GM18505 (cell line): ENCODE data around the gene CUTC.

Experiments used
- ATAC-seq: cut with Tn5 transposase; IDR thresholded peaks from one replicate; pipeline ENCODE4 v1.9.1; 2021; ENCODE audit not compliant: unreplicated experiment
- POLR2A ChIP-seq: IDR thresholded peaks from 4 replicates; pipeline ENCODE4 v1.6.1; 2011; ENCODE audit warnings: borderline replicate concordance; ENCODE audit not compliant: insufficient read depth, insufficient read length; ENCODE audit errors: extremely low read depth

The CUTC gene

DNA sequence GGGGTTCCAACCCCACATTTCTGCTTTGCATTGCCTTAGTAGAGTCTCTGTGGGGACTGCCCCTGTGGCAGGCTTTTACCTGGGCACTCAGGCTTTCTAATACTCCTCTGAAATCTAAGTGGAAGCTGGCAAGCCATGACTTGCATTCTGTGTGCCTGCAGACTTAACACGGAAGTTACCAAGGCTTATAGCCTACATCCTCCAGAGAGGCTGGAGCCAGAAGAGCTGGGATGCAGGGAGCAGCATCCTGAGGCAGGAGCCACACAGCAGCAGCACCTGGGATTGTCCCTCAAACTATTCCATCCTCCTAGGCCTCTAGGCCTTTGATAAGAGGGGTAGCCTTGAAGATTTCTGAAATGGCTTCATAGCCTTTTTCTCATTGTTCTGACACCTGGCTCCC lies 28.3 kb downstream of the CUTC start:
- no peak for TF ChIP-seq POLR2A
- ATAC-seq = no peak

DNA sequence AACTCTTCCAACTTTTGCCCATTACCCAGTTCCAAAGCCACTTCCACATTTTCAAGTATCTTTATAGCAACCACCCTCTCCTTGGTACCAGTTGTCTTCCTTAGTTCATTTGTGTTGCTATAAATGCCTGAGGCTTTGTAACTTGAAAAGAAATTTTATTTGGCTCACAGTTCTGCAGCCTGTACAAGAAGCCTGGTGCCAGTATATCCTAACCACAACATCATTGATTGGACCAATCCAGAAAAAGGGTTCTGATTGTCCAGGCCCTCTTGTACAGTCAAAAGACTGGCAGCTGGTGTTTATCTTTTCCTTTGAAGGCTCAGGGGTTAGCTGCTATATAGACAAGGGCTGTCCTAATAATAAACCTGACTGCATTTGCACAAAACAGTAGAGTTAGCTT lies 29.3 kb downstream of the CUTC start:
- no peak for TF ChIP-seq POLR2A
- no peak for ATAC-seq

DNA sequence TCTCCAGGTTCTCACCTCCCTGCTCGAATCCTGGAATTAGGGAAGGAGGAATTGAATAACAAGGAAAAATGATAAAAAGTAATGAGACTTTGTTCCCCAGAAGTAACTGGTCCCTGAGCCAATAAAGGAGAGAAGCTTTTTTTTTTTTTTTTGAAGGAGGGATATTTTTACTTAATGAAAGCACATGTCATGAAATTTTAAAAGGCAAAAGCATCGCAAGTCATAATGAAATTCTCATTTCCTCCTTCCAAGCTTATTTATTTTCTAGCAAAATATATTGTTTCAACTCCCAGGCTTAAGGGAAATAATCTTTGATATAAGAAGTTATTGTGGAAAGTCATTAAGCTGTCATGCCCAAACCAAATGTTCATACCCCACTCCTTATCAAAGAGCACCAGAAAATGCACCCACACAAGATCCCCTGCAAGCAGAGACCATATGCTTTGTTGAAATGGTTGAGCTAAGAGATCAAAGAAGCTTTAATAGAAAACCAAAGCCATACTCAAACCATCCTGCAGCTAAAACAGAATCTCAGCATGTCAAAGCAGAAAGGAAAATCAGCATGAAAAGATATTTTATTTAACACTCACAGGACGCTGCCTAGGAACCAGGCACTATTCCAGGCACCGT lies 33.8 kb downstream of the CUTC start:
- no peak for TF ChIP-seq POLR2A
- ATAC-seq = no peak

DNA sequence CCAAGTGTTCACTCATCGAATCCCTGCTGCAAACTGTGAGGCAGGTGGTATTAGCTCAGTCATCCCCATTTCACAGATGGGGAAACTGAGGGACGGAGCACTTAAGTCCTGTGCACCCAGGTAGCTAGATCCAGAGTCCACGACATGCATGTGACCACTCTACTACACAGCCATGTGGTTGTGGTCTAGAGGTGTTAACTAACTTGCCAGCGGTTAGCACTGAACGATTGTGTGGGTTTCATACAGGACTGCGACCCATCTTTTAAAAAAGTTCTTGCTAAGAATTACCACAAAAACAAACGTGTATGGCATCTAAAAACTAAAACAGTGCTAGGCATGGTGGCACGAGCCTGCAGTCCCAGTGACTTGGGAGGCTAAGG lies 34.3 kb downstream of the CUTC start:
- ATAC-seq = no peak
- TF ChIP-seq POLR2A = no peak

DNA sequence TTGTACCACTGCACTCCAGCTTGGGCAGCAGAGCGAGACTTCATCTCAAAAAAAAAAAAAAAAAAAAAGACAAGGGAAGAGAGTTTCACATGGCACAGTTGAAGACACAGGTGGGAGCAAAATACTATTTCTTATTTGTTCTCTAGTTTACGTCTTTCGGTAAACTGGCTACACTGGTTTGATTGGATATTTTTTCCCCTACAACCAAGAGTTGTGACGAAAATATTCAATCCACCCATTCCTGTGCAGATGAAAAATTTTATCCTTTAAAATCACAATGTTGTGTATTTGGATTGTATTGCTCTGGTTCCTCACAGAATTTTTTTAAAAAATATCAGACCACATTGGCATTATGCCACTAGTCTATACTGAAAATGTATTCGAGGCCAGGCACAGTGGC lies 35.9 kb downstream of the CUTC start:
- ATAC-seq = no peak
- TF ChIP-seq POLR2A = no peak

DNA sequence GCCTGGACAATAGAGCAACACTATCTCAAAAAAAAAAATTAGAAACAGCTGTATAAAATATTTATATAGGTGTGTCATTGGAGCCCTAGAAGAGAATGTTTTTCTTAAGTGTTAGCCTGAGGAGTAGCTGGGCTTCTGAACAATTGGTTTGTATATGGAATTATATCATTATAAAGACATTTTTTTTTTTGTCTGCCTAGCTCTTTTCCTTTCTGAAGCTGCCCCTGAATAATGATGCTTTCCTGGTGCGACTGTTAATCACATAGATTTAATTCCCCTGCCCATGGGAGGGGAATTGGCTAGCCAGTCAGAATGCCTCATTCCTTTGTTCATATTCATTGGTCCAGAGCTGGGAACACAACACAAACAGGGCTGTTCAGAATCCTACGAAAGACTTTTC lies 36.5 kb downstream of the CUTC start:
- no peak for TF ChIP-seq POLR2A
- no peak for ATAC-seq

DNA sequence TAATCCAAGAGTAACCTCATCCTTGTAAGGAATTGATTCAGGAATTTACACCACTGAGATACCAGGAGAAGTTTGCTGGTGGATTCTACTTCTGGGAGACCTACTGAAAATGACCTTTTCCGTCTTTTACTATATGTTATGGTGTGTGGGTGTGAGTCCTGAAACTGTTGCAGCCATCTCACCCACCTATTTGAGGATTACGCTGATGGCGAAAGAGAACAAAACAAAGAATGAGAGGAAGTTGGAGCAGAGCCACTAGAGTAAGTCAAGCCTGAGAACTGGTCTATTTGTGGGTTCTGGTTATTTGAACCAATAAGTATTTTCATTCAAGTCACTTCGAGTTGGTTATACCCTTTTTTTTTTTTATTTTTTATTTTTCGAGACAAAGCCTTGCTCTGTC lies 37.7 kb downstream of the CUTC start:
- ATAC-seq = no peak

DNA sequence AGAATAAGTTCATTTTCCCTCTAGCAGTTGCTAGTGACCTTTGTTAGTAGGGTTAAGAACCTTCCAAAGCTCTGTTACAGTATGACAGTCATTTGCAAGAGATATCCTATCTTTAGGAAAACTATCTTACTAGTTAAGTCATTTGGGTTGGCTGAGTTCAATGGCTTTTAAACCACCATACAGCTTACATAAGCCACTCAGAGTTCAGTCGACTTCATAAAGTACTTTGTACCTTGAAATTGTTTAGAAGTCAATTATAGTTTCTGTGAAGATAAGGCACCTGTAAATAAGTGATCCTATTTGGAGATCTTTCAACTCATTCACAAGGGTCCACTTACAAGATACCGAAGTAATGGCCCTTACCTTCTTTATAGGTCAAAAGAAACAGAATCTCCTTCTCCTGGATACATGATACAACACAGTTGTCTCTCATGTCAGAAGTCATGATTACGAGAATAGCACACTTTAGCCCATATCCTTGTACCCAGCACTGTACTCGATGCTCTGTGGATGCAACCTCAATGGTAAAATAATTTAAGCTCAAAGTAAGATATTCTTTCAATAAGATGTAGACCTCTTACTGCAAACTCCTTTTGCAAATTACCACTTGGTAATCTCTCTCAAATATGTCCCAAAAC lies 38.5 kb downstream of the CUTC start:
- no peak for ATAC-seq
- TF ChIP-seq POLR2A = no peak

More for the DNA sequence above, 37.7 kb downstream of the CUTC start:
- no peak for TF ChIP-seq POLR2A

DNA sequence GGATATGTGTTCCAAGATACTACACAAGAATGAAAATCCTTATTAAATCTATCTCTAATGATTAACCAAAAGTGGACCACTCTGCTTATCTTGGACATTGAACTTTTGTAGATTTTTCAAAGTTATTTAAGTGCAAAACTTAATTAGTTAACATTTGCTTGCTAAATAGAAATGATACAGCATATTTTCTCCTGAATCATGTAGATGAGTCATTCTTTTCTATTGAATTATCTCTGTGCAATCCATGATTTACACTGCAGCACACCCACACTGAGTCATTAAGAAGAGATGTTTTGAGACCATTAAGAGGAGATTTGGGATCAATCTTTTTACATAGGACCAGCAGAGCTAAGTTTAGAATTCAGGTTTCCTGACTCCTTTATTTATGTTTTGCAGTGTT lies 43.8 kb downstream of the CUTC start:
- no peak for ATAC-seq

DNA sequence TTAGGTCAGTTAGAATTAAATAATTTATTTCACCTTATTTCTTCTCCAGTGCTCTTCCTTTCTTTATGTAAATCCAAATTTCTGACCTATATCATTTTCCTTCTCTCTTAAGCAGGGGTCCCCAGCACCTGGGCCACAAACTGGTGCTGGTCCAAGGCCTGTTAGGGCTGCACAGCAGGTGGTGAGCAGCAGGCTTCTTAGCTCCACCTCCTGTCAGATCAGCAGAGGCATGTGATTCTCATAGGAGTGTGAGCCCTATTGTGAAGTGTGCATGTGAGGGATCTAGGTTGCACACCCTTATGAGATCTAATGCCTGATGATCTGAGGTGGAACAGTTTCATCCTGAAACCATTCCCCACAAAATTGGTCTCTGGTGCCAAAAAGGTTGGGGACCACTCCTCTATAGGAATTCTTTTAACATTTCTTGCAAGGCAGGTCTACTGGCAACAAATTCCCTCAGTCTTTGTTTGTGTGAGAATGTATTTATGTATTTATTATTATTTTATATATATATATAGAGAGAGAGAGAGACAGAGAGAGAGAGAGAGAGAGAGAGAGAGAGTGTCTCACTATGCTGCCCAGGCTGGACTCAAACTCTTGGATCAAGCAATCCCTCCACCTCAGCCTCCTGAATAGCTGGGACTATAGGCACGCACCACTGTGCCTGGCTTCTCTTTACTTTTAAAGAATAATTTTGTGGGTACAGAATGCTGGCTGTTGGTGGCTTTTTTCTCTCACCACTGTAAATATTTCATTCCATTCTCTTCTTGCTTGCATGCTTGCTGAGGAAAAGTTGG lies 46.1 kb downstream of the CUTC start:
- no peak for TF ChIP-seq POLR2A

More for the DNA sequence above, 43.8 kb downstream of the CUTC start:
- no peak for TF ChIP-seq POLR2A

DNA sequence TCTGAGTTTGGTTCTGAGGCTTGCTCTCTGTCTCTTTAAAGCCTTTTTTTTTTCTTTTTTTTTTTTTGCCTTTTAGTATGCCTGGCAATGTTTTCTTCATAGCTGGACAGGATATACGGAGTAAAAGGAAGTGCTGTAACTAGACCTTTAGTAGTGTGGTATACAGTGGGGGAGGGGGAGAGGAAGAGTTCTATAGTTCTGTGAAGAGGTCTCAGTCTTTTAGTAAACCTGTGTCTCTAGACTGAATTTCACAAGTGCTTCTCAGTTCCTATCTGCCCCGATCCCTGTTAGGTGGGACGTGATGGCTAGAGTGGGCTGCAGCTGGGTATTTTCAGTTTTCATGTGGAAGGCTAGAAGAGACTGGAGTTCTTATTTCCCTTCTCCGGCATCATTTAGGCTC lies 47.3 kb downstream of the CUTC start:
- ATAC-seq = no peak

More for the DNA sequence above, 46.1 kb downstream of the CUTC start:
- ATAC-seq = no peak

DNA sequence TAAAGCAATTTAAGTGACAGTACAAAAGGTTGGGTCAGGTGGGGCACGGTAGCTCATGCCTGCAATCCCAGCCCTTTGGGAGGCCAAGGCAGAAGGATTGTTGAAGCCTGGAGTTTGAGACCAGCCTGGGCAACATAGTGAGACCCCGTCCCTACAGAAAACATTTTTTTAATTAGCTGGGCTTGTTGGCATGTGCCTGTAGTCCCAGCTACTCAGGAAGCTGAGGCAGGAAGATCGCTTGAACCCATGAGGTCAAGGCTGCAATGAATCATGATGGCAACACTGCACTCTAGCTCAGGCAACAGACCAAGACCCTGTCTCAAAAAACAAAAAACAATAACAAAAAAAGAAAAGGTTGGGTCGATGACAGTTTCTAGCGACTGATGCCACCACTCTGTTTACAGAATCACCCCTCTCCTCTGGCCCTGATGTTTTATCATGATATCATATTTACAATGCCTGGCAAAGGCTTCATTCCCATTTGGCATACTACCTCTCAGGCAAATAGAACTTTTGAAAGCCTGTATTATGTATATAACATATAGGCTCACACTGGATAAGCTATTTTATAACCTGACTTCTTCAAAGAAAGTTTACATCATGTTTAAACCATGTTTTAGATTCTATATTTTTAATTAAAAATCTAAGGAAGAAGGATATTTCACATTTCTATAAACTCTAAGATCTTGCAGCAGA lies 49.8 kb downstream of the CUTC start:
- no peak for ATAC-seq
- TF ChIP-seq POLR2A = no peak

More for the DNA sequence above, 47.3 kb downstream of the CUTC start:
- TF ChIP-seq POLR2A = no peak
